MM.1S (cell line): Measurements from ENCODE around the gene SMC4.

ENCODE experiments used
- CTCF ChIP-seq: fragments of 300-600 bp; sonication (generic); IDR thresholded peaks from 2 replicates; pipeline ENCODE4 v1.5.1; 2016; ENCODE audit warnings: antibody characterized with exemption, low read length, mixed read lengths
- EZH2phosphoT487 ChIP-seq: fragments of 300-600 bp; sonication (generic); IDR thresholded peaks from 2 replicates; pipeline ENCODE4 v1.6.1; 2018; ENCODE audit warnings: antibody characterized with exemption, low read length

GRCh38 chr3:160464321-160464720 is 64.9 kb downstream of the SMC4 start:
- TF ChIP-seq CTCF (no peak), EZH2phosphoT487 (no peak)
